ENCODE results near the gene HS3ST2. TPM values are rescaled to one million over a fixed set of nuclear protein-coding genes. Genes with fewer than 3 reads are reported as not detected.

Gene HS3ST2
- total and polyA plus RNA-seq, 10 donors: 0.09 to 2.7 (median 0.21) TPM; not detected in 5

- Histone ChIP-seq H3K36me3 (no peaks in the 10 kb centered on the region), H3K9me3 (no peaks in the 10 kb centered on the region), H3K27me3 (replicated peaks in 1 of 7) (peaks cover 0 to 15% (median 0%) of the 10 kb centered on the region in 7 donors), H3K4me3 (no peak overlapping the region), H3K27ac (no peak overlapping the region), H3K4me1 (peaks cover 0 to 7% (median 0%) of the 10 kb centered on the region in 6 donors)
- 89 to 98% (median 94%) methylated on average over 2 of the region's 2 CpGs for WGBS, 5 donors
- TF ChIP-seq POLR2A (IDR thresholded peaks at IDR 0.05): no peak
- TF ChIP-seq CTCF (IDR thresholded peaks at IDR 0.05 in 8 of 11, conservative IDR thresholded peaks at IDR 0.05 in 3 of 11): no peak
- TF ChIP-seq POLR2AphosphoS5 (IDR thresholded peaks at IDR 0.05): no peak
- intact Hi-C loops (cut with DNase I; ENCODE audit: low total_unique reads): no loop called here
- no peak for DNase-seq
Measured at GRCh38 chr16:22941970-22942501, 128.1 kb downstream of the HS3ST2 start.

GRCh38 chr16:22942811-22943210 is 128.8 kb downstream of the HS3ST2 start:
- no peak for TF ChIP-seq CTCF (IDR thresholded peaks at IDR 0.05 in 8 of 11, conservative IDR thresholded peaks at IDR 0.05 in 3 of 11)
- no peak for TF ChIP-seq POLR2AphosphoS5 (IDR thresholded peaks at IDR 0.05)
- TF ChIP-seq POLR2A (IDR thresholded peaks at IDR 0.05): no peak
- H3K36me3 ChIP-seq: no peaks in the 10 kb centered on the region
- H3K9me3 ChIP-seq: no peaks in the 10 kb centered on the region
- intact Hi-C loops (cut with DNase I; ENCODE audit: low total_unique reads): no loop called here
- H3K27ac ChIP-seq: no peak overlapping the region
- H3K27me3 ChIP-seq (replicated peaks in 1 of 7): peaks cover 0 to 22% (median under 1%) of the 10 kb centered on the region in 7 donors
- peaks cover 0 to 8% (median 0%) of the 10 kb centered on the region in 6 donors for H3K4me1 ChIP-seq
- H3K4me3 ChIP-seq: no peak overlapping the region
- WGBS, 5 donors: 81 to 100% (median 91%) methylated on average over 1 of the region's 1 CpG
- DNase-seq: no peak

GRCh38 chr16:22945361-22945760 is 131.4 kb downstream of the HS3ST2 start:
- Histone ChIP-seq H3K36me3 (no peaks in the 10 kb centered on the region), H3K27me3 (replicated peaks in 1 of 7) (peaks cover 0 to 48% (median 10%) of the 10 kb centered on the region in 7 donors), H3K9me3 (no peaks in the 10 kb centered on the region), H3K27ac (no peak overlapping the region), H3K4me3 (no peak overlapping the region), H3K4me1 (peaks cover 4 to 15% (median 11%) of the 10 kb centered on the region in 6 donors)
- WGBS, 5 donors: 24 to 40% (median 30%) methylated on average over 1 of the region's 1 CpG
- intact Hi-C loops (cut with DNase I; ENCODE audit: low total_unique reads): loop anchor here (5.0 kb wide), 1 partner anchor 48 kb away; no protein-coding TSS in a partner anchor
- no peak for DNase-seq
- no peak for TF ChIP-seq POLR2AphosphoS5 (IDR thresholded peaks at IDR 0.05)
- TF ChIP-seq CTCF (IDR thresholded peaks at IDR 0.05 in 8 of 11, conservative IDR thresholded peaks at IDR 0.05 in 3 of 11): no peak
- no peak for TF ChIP-seq POLR2A (IDR thresholded peaks at IDR 0.05)

- peaks cover 4 to 15% (median 11%) of the 10 kb centered on the region in 6 donors for H3K4me1 ChIP-seq
- H3K27me3 ChIP-seq (replicated peaks in 1 of 7): peaks cover 0 to 59% (median 10%) of the 10 kb centered on the region in 7 donors
- no peak for DNase-seq
- no peaks in the 10 kb centered on the region for H3K36me3 ChIP-seq
- no peak overlapping the region for H3K4me3 ChIP-seq
- H3K27ac ChIP-seq: no peak overlapping the region
- intact Hi-C loops (cut with DNase I; ENCODE audit: low total_unique reads): loop anchor here (5.0 kb wide), 1 partner anchor 49 kb away; no protein-coding TSS in a partner anchor
- H3K9me3 ChIP-seq: no peaks in the 10 kb centered on the region
- 65 to 77% (median 68%) methylated on average over 2 of the region's 2 CpGs for WGBS, 5 donors
- TF ChIP-seq POLR2AphosphoS5 (IDR thresholded peaks at IDR 0.05): no peak
- no peak for TF ChIP-seq CTCF (IDR thresholded peaks at IDR 0.05 in 8 of 11, conservative IDR thresholded peaks at IDR 0.05 in 3 of 11)
- TF ChIP-seq POLR2A (IDR thresholded peaks at IDR 0.05): no peak
Measured at GRCh38 chr16:22946433-22946832, 132.5 kb downstream of the HS3ST2 start.

Data from spleen (tissue), 11 donors.